PC-3 (cell line): ENCODE results near the gene ANKRD23. TPM values are rescaled to one million over a fixed set of nuclear protein-coding genes. Genes with fewer than 3 reads are reported as not detected.

ENCODE experiments used
- ATAC-seq: fragments of 200-7000 bp; cut with Tn5 transposase; 2 replicates; pipeline ENCODE4 v1.9.1; 2020; ENCODE audit warnings: mild to moderate bottlenecking, moderate library complexity
- BruUV-seq: library from RNA; stranded (reverse); fragments of 400-500 nt; replicated peaks from 2 replicates; lab custom pipeline; 2021; lab: Mats Ljungman, UMichigan
- CTCF ChIA-PET: fragments of 300-600 bp; sonication (Branson Sonifier 250); formaldehyde crosslinking; loops from one replicate; lab custom pipeline; 2022; ENCODE audit warnings: antibody characterized with exemption; lab: Charles Lee
- POLR2A ChIA-PET: fragments of 300-600 bp; sonication (Branson Sonifier 250); formaldehyde crosslinking; loops from one replicate; lab custom pipeline; 2022; ENCODE audit warnings: antibody characterized with exemption; ENCODE audit not compliant: unreplicated experiment; lab: Charles Lee
- DNase-seq: peaks from one replicate; pipeline ENCODE4 v3.0.0-alpha.2; 2015
- H2AFZ ChIP-seq: fragments of 300-600 bp; sonication (generic); 2 replicates; pipeline ENCODE4 v1.6.0; 2016; ENCODE audit warnings: antibody characterized with exemption, low read length
- H3F3A ChIP-seq: fragments of 300-600 bp; sonication (generic); one replicate; pipeline ENCODE4 v1.6.0; 2017; ENCODE audit warnings: antibody characterized with exemption, low read length, control low read depth, mild to moderate bottlenecking; ENCODE audit not compliant: unreplicated experiment
- H3K27ac ChIP-seq: fragments of 300-600 bp; sonication (generic); 2 replicates; pipeline ENCODE4 v1.5.1; 2016; ENCODE audit warnings: mild to moderate bottlenecking, low read length
- H3K27me3 ChIP-seq: fragments of 300-600 bp; sonication (generic); 2 replicates; pipeline ENCODE4 v1.6.1; 2016; ENCODE audit warnings: low read length, mixed read lengths
- H3K36me3 ChIP-seq: fragments of 300-600 bp; sonication (generic); 2 replicates; pipeline ENCODE4 v1.6.1; 2016; ENCODE audit warnings: low read depth, mixed run types, low read length, mixed read lengths
- H3K4me1 ChIP-seq: fragments of 300-600 bp; sonication (generic); 2 replicates; pipeline ENCODE4 v1.5.1; 2016; ENCODE audit warnings: low read length; ENCODE audit not compliant: insufficient read depth
- H3K4me2 ChIP-seq: fragments of 300-600 bp; sonication (generic); 2 replicates; pipeline ENCODE4 v1.6.0; 2016; ENCODE audit warnings: low read length
- H3K4me3 ChIP-seq: fragments of 300-600 bp; sonication (generic); 2 replicates; pipeline ENCODE4 v1.5.1; 2016; ENCODE audit warnings: mild to moderate bottlenecking, low read length, mixed read lengths
- H3K79me2 ChIP-seq: fragments of 300-600 bp; sonication (generic); 2 replicates; pipeline ENCODE4 v1.6.1; 2017; ENCODE audit warnings: low read length, mixed read lengths
- H3K9ac ChIP-seq: fragments of 300-600 bp; sonication (generic); 2 replicates; pipeline ENCODE4 v1.6.0; 2016; ENCODE audit warnings: mild to moderate bottlenecking, low read length
- H3K9me2 ChIP-seq: fragments of 300-600 bp; sonication (generic); replicated peaks from 2 replicates; pipeline ENCODE4 v1.6.1; 2016; ENCODE audit warnings: mixed run types, low read length, mixed read lengths
- H3K9me3 ChIP-seq: fragments of 300-600 bp; sonication (generic); 2 replicates; pipeline ENCODE4 v1.6.1; 2016; ENCODE audit warnings: low read length, mixed read lengths
- H4K20me1 ChIP-seq: fragments of 300-600 bp; sonication (generic); 2 replicates; pipeline ENCODE4 v1.6.1; 2016; ENCODE audit warnings: low read length, mixed read lengths
- CTCF ChIP-seq: fragments of 300-600 bp; sonication (generic); conservative IDR thresholded peaks from 2 replicates; pipeline ENCODE4 v1.5.1; 2017; ENCODE audit warnings: antibody characterized with exemption, low read depth, mild to moderate bottlenecking, low read length
- EZH2 ChIP-seq: fragments of 300-600 bp; sonication (generic); IDR thresholded peaks from one replicate; pipeline ENCODE4 v1.6.1; 2017; ENCODE audit warnings: antibody characterized with exemption, mild to moderate bottlenecking, low read length; ENCODE audit not compliant: unreplicated experiment
- EZH2phosphoT487 ChIP-seq: fragments of 300-600 bp; sonication (generic); IDR thresholded peaks from 2 replicates; pipeline ENCODE4 v1.6.1; 2018; ENCODE audit warnings: mild to moderate bottlenecking, antibody characterized with exemption, low read length, borderline replicate concordance
- intact Hi-C: fragments of 100-400 bp; cut with micrococcal nuclease; formaldehyde crosslinking; loops from 2 replicates; pipeline ENCODE4 v1.9.0; 2023
- total RNA-seq: library from RNA; depleted of rRNA; stranded (reverse); fragments of >200 nt; gene quantifications from 2 replicates; pipeline ENCODE4 v1.2.3, GENCODE V29; 2014

The ANKRD23 gene
- total RNA-seq, 1 experiment from 2014 or later: 8.2 TPM

DNA sequence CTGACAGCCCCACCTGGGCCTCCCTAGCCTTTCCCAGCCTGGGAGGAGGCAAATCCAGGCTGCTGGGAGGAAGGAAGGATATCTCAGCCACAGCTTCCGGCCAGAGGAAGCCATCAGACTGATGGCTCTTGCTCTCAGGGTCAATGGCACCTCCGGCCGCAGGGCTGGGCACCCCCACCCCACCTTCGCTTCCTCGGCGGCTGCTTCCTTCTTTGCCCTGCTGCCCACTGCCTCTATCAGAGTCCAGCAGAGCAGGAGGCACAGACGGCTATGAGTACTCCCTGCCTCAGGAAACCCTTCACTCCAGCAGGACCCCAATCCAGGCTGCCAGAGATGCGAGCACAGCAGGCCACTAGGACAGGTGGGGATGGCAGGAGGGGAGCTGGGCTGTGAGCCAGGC is 22.8 kb upstream of the ANKRD23 start:
- H3K27me3 ChIP-seq: no peaks in the 10 kb centered on the region
- no peak overlapping the region for H3K4me2 ChIP-seq
- H4K20me1 ChIP-seq: no peaks in the 10 kb centered on the region
- no peak overlapping the region for H3K27ac ChIP-seq
- H3K9ac ChIP-seq: no peak overlapping the region
- TF ChIP-seq CTCF: no peak
- TF ChIP-seq EZH2phosphoT487: no peak
- no peak for TF ChIP-seq EZH2
- ATAC-seq (no peak), DNase-seq (no peak)
- peaks cover 25% of the 10 kb centered on the region; the same call in 1 of the 2 replicates for H3K36me3 ChIP-seq
- no peak overlapping the region for H3K4me3 ChIP-seq
- no peaks in the 10 kb centered on the region for H3K9me3 ChIP-seq
- no TSS peak for BruUV-seq
- no peaks in the 10 kb centered on the region for H3F3A ChIP-seq
- peaks cover 35% of the 10 kb centered on the region for H3K79me2 ChIP-seq
- H3K4me1 ChIP-seq: peaks cover 18% of the 10 kb centered on the region
- ChIA-PET CTCF (no interaction called here), POLR2A (no interaction called here)
- no peaks in the 10 kb centered on the region for H3K9me2 ChIP-seq
- no peak overlapping the region for H2AFZ ChIP-seq
- intact Hi-C loops: loop anchor here (5.0 kb wide), 1 partner anchor 246 kb away; the partner anchor contains the start of gene ANKRD36

DNA sequence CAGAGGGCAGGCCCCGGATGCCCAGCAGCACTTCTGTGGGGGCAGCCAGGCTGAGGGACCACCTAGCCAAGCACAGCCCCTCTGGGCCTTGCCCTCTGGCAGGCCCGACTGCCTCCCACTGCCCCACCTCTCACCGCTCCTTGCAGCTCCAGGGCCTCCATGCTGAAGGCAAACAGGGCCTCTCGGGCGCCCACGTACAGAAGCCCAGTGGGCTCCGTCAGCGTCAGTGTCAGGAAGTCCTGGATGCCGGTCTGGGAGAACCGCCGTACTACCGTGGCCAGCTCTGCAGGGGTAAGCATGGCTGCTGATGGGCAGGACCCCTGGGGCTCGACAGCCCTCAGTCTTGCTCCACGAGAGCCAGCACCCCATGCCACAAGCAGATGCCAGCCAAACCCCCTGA is 22.3 kb upstream of the ANKRD23 start:
- peaks cover 25% of the 10 kb centered on the region; the same call in 1 of the 2 replicates for H3K36me3 ChIP-seq
- TF ChIP-seq EZH2phosphoT487 (no peak), EZH2 (no peak), CTCF (no peak)
- no peaks in the 10 kb centered on the region for H3F3A ChIP-seq
- H3K4me2 ChIP-seq: no peak overlapping the region
- ATAC-seq: no peak
- peaks cover 18% of the 10 kb centered on the region for H3K4me1 ChIP-seq
- BruUV-seq: no TSS peak
- ChIA-PET CTCF (no interaction called here), POLR2A (no interaction called here)
- H3K79me2 ChIP-seq: peaks cover 35% of the 10 kb centered on the region
- H3K4me3 ChIP-seq: no peak overlapping the region
- H3K9me2 ChIP-seq: no peaks in the 10 kb centered on the region
- H3K9ac ChIP-seq: no peak overlapping the region
- H2AFZ ChIP-seq: no peak overlapping the region
- no peaks in the 10 kb centered on the region for H3K27me3 ChIP-seq
- intact Hi-C loops: loop anchor here (5.0 kb wide), 1 partner anchor 246 kb away; the partner anchor contains the start of gene ANKRD36
- no peak for DNase-seq
- no peaks in the 10 kb centered on the region for H4K20me1 ChIP-seq
- H3K27ac ChIP-seq: no peak overlapping the region
- no peaks in the 10 kb centered on the region for H3K9me3 ChIP-seq

GRCh38 chr2:96865654-96866053 is 21.8 kb upstream of the ANKRD23 start:
- H2AFZ ChIP-seq: no peak overlapping the region
- intact Hi-C loops: loop anchor here (5.0 kb wide), 1 partner anchor 247 kb away; the partner anchor contains the start of gene ANKRD36
- H3K4me1 ChIP-seq: peaks cover 15% of the 10 kb centered on the region
- H3F3A ChIP-seq: no peaks in the 10 kb centered on the region
- no peak overlapping the region for H3K4me2 ChIP-seq
- no peak overlapping the region for H3K27ac ChIP-seq
- H3K9ac ChIP-seq: no peak overlapping the region
- no peaks in the 10 kb centered on the region for H3K27me3 ChIP-seq
- TF ChIP-seq EZH2phosphoT487 (no peak), CTCF (no peak), EZH2 (no peak)
- BruUV-seq: no TSS peak
- DNase-seq (no peak), ATAC-seq (no peak)
- H4K20me1 ChIP-seq: no peaks in the 10 kb centered on the region
- ChIA-PET POLR2A (no interaction called here), CTCF (no interaction called here)
- H3K9me3 ChIP-seq: no peaks in the 10 kb centered on the region
- H3K36me3 ChIP-seq: peaks cover 25% of the 10 kb centered on the region; the same call in 1 of the 2 replicates
- no peak overlapping the region for H3K4me3 ChIP-seq
- H3K79me2 ChIP-seq: peaks cover 35% of the 10 kb centered on the region
- H3K9me2 ChIP-seq: no peaks in the 10 kb centered on the region
